Body of pancreas (tissue), 4 donors: ENCODE data around the gene CEACAM5. TPM values are rescaled to one million over a fixed set of nuclear protein-coding genes. Genes with fewer than 3 reads are reported as not detected.
A peak's percentile ranks its signal among the peaks of the same experiment; 100 is the strongest.

Experiments used
- ATAC-seq: fragments of 150-250 bp; one replicate; pipeline ENCODE4 v1.9.1; 2016
- DNase-seq, 4 donors: peaks; one replicate each; pipeline ENCODE4 v3.0.0-alpha.2; 2019
- H3K27ac ChIP-seq, 4 donors: fragments of 200-600 bp; sonication (generic); 1 replicate in 3 of 4; 2 replicates in 1 of 4; pipeline versions ENCODE4 v1.5.1 to v1.6.1; 2016 to 2019; ENCODE audit warnings: mild to moderate bottlenecking in 1 of 4, mixed read lengths in 1 of 4, moderate library complexity in 1 of 4
- H3K27me3 ChIP-seq, 2 donors: fragments of 200-600 bp; sonication (generic); one replicate each; pipeline ENCODE4 v1.6.0; 2016; ENCODE audit warnings: mild to moderate bottlenecking in 1 of 2
- H3K36me3 ChIP-seq, 2 donors: fragments of 200-600 bp; sonication (generic); replicated peaks in 1 of 2; 2 replicates each; pipeline ENCODE4 v1.5.1; 2016; ENCODE audit warnings: low read depth in 2 of 2; ENCODE audit not compliant: insufficient read depth in 1 of 2
- H3K4me1 ChIP-seq: fragments of 200-600 bp; sonication (generic); one replicate; pipeline ENCODE4 v1.6.0; 2016
- H3K4me3 ChIP-seq, 2 donors: fragments of 200-600 bp; sonication (generic); 1 replicate in 1 of 2; 2 replicates in 1 of 2; pipeline ENCODE4 v1.5.1; 2016 to 2019
- H3K9me3 ChIP-seq, 3 donors: fragments of 200-600 bp; sonication (generic); 1 replicate in 2 of 3; 2 replicates in 1 of 3; pipeline ENCODE4 v1.5.1; 2016
- CTCF ChIP-seq, 7 experiments: fragments of 450-650 bp in 4 of 7; fragments of 200-600 bp in 3 of 7; sonication (generic) in 3 of 7; IDR thresholded peaks; one replicate each; pipeline ENCODE4 v1.5.1; 2016 to 2019; ENCODE audit warnings: antibody characterized with exemption in 7 of 7
- POLR2A ChIP-seq, 3 donors: fragments of 450-650 bp; IDR thresholded peaks; one replicate each; pipeline ENCODE4 v1.6.1; 2016; ENCODE audit warnings: antibody characterized with exemption in 3 of 3, mild to moderate bottlenecking in 2 of 3
- WGBS, 2 donors: methylation state at CpG; one replicate each; pipeline ENCODE4 v1.1.5; 2017; 5-methylcytosine and 5-hydroxymethylcytosine counted together
- intact Hi-C: fragments of 100-400 bp; cut with DNase I; formaldehyde crosslinking; loops from one replicate; pipeline ENCODE4 v1.15.1; 2023
- total RNA-seq, 2 donors: library from RNA; depleted of rRNA; stranded (reverse); fragments of >200 nt; gene quantifications; one replicate each; pipeline ENCODE4 v1.1.0, GENCODE V29; 2016

Gene CEACAM5
- total RNA-seq, 2 donors from 2014 or later, result 4.9 TPM; not detected in 1

DNA sequence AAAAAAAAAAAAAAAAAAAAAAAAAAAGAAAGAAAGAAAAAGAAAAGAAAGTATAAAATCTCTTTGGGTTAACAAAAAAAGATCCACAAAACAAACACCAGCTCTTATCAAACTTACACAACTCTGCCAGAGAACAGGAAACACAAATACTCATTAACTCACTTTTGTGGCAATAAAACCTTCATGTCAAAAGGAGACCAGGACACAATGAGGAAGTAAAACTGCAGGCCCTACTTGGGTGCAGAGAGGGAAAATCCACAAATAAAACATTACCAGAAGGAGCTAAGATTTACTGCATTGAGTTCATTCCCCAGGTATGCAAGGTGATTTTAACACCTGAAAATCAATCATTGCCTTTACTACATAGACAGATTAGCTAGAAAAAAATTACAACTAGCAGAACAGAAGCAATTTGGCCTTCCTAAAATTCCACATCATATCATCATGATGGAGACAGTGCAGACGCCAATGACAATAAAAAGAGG is 9.6 kb upstream of the CEACAM5 start:
- Histone ChIP-seq H3K4me3 (no peak overlapping the region), H3K4me1 (peaks cover 53% of the 10 kb centered on the region), H3K27me3 (no peaks in the 10 kb centered on the region), H3K36me3 (no peaks in the 10 kb centered on the region), H3K27ac (peak overlapping the region; percentile 69 to 85 (median 77)), H3K9me3 (no peaks in the 10 kb centered on the region)
- WGBS, 2 donors, result 27 to 43% methylated on average over 1 of the region's 1 CpG
- ATAC-seq, result peak; percentile 90
- intact Hi-C loops, result no loop called here
- peak in 1 of 4 donors; percentile 58 for DNase-seq
- TF ChIP-seq CTCF (IDR thresholded peaks at IDR 0.05) (no peak), POLR2A (IDR thresholded peaks at IDR 0.05) (no peak)

DNA sequence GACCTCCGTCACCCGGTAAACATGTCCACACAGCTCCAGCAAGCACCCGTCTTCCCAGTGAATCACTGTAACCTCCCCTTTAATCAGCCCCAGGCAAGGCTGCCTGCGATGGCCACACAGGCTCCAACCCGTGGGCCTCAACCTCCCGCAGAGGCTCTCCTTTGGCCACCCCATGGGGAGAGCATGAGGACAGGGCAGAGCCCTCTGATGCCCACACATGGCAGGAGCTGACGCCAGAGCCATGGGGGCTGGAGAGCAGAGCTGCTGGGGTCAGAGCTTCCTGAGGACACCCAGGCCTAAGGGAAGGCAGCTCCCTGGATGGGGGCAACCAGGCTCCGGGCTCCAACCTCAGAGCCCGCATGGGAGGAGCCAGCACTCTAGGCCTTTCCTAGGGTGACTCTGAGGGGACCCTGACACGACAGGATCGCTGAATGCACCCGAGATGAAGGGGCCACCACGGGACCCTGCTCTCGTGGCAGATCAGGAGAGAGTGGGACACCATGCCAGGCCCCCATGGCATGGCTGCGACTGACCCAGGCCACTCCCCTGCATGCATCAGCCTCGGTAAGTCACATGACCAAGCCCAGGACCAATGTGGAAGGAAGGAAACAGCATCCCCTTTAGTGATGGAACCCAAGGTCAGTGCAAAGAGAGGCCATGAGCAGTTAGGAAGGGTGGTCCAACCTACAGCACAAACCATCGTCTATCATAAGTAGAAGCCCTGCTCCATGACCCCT is 9.0 kb upstream of the CEACAM5 start:
- ATAC-seq, result peak; percentile 65
- TF ChIP-seq CTCF (IDR thresholded peaks at IDR 0.05) (no peak), POLR2A (IDR thresholded peaks at IDR 0.05) (peak in 2 of 3 donors; percentile 14 to 32)

DNA sequence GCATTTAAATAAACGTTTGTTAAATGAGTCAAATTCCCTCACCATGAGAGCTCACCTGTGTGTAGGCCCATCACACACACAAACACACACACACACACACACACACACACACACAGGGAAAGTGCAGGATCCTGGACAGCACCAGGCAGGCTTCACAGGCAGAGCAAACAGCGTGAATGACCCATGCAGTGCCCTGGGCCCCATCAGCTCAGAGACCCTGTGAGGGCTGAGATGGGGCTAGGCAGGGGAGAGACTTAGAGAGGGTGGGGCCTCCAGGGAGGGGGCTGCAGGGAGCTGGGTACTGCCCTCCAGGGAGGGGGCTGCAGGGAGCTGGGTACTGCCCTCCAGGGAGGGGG is 8.5 kb upstream of the CEACAM5 start:
- intact Hi-C loops, result no loop called here
- DNase-seq, result no peak
- 38 to 53% methylated on average over 2 of the region's 2 CpGs for WGBS, 2 donors

More for the DNA sequence above, 9.0 kb upstream of the CEACAM5 start:
- no peak overlapping the region for H3K4me3 ChIP-seq
- H3K36me3 ChIP-seq, result no peaks in the 10 kb centered on the region
- peak; percentile 25 to 41 (median 29) for DNase-seq
- H3K27me3 ChIP-seq, result no peaks in the 10 kb centered on the region
- no peaks in the 10 kb centered on the region for H3K9me3 ChIP-seq
- H3K4me1 ChIP-seq, result peaks cover 53% of the 10 kb centered on the region
- H3K27ac ChIP-seq, result peak overlapping the region; percentile 69 to 85 (median 77)
- 59 to 69% methylated on average over 6 to 17 of the region's 17 CpGs for WGBS, 2 donors
- intact Hi-C loops, result no loop called here

GRCh38 chr19:41700381-41701195 is 7.8 kb upstream of the CEACAM5 start:
- no peaks in the 10 kb centered on the region for H3K36me3 ChIP-seq
- intact Hi-C loops, result no loop called here
- H3K4me3 ChIP-seq, result no peak overlapping the region
- peaks cover 52% of the 10 kb centered on the region for H3K4me1 ChIP-seq
- H3K27me3 ChIP-seq, result no peaks in the 10 kb centered on the region
- no peak for DNase-seq
- H3K9me3 ChIP-seq, result no peaks in the 10 kb centered on the region
- 69 to 71% methylated on average over 13 of the region's 13 CpGs for WGBS, 2 donors
- peak overlapping the region in 3 of 4 donors; percentile 74 to 85 (median 80) for H3K27ac ChIP-seq
- TF ChIP-seq CTCF (IDR thresholded peaks at IDR 0.05), result no peak
- no peak for TF ChIP-seq POLR2A (IDR thresholded peaks at IDR 0.05)
- no peak for ATAC-seq

More for the DNA sequence above, 8.5 kb upstream of the CEACAM5 start:
- Histone ChIP-seq H3K4me3 (no peak overlapping the region), H3K27ac (peak overlapping the region; percentile 69 to 85 (median 77)), H3K27me3 (no peaks in the 10 kb centered on the region), H3K4me1 (peaks cover 53% of the 10 kb centered on the region), H3K9me3 (no peaks in the 10 kb centered on the region), H3K36me3 (no peaks in the 10 kb centered on the region)
- TF ChIP-seq CTCF (IDR thresholded peaks at IDR 0.05), result no peak
- TF ChIP-seq POLR2A (IDR thresholded peaks at IDR 0.05), result no peak
- ATAC-seq, result no peak
